GM23338 (cell line): Measurements from ENCODE around the gene IGF2.

ENCODE experiments used
- CREB1 ChIP-seq: fragments of 250-450 bp; sonication (Bioruptor Pico); IDR thresholded peaks from 2 replicates; pipeline ENCODE4 v1.5.0; 2020; ENCODE audit warnings: low read depth, mild to moderate bottlenecking, moderate library complexity
- EZH2 ChIP-seq: fragments of 200-600 bp; sonication (generic); IDR thresholded peaks from one replicate; pipeline ENCODE4 v1.8.0; 2017; ENCODE audit warnings: antibody characterized with exemption, mild to moderate bottlenecking, low read depth; ENCODE audit not compliant: unreplicated experiment
- EZH2phosphoT487 ChIP-seq: fragments of 200-600 bp; sonication (generic); IDR thresholded peaks from one replicate; pipeline ENCODE4 v1.8.1; 2018; ENCODE audit warnings: antibody characterized with exemption; ENCODE audit not compliant: unreplicated experiment
- JUNB ChIP-seq: IDR thresholded peaks from one replicate; pipeline ENCODE4 v1.6.1; 2016; ENCODE audit warnings: antibody characterized with exemption; ENCODE audit not compliant: unreplicated experiment
- POLR2AphosphoS5 ChIP-seq: IDR thresholded peaks from 2 replicates; pipeline ENCODE4 v1.6.1; 2016; ENCODE audit warnings: antibody characterized with exemption, low read depth
- ZNF331 ChIP-seq: fragments of 250-450 bp; sonication (Bioruptor Pico); IDR thresholded peaks from 2 replicates; pipeline ENCODE4 v1.5.0; 2020; ENCODE audit warnings: low read depth, mild to moderate bottlenecking, moderate library complexity
- TF ChIP-seq, protein P1 (sequence below), 2 experiments: fragments of 200-600 bp in 1 of 2; sonication (generic) in 1 of 2; conservative IDR thresholded peaks; 2 replicates each; pipeline versions ENCODE4 v1.5.1 to v1.6.1; 2016 to 2017; ENCODE audit warnings: antibody characterized with exemption in 2 of 2, low read depth in 2 of 2, mild to moderate bottlenecking in 2 of 2, moderate library complexity in 1 of 2
- TF ChIP-seq, protein P2 (sequence below): IDR thresholded peaks from one replicate; pipeline ENCODE4 v1.6.1; 2018; ENCODE audit warnings: antibody characterized with exemption; ENCODE audit not compliant: unreplicated experiment
- TF ChIP-seq, protein P3 (sequence below): IDR thresholded peaks from 2 replicates; pipeline ENCODE4 v1.6.1; 2016; ENCODE audit warnings: antibody characterized with exemption

DNA sequence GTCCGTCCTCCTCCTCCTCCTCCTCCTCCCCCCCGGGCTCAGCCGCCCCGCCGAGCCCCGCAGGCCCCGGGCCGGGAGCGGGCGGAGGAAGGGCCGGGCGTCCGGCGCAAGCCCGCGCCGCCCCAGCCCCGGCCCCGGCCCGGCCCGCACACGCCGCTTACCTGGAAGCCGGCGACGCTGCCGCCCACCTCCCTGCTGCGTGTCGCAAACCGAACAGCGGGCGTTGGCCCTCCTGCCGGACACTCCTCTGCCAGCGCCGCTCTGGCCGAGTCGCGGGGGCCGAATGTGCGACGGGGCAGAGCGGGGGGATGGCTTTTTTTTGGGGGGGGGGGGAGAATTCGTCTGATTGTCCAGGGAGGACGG, 1.1 kb downstream of the IGF2 start:
- TF ChIP-seq EZH2 (no peak), EZH2phosphoT487 (no peak), POLR2AphosphoS5 (no peak), CREB1 (CRISPR knock-in tag) (no peak), JUNB (no peak), ZNF331 (CRISPR knock-in tag) (no peak)
- TF ChIP-seq, protein P1, sequence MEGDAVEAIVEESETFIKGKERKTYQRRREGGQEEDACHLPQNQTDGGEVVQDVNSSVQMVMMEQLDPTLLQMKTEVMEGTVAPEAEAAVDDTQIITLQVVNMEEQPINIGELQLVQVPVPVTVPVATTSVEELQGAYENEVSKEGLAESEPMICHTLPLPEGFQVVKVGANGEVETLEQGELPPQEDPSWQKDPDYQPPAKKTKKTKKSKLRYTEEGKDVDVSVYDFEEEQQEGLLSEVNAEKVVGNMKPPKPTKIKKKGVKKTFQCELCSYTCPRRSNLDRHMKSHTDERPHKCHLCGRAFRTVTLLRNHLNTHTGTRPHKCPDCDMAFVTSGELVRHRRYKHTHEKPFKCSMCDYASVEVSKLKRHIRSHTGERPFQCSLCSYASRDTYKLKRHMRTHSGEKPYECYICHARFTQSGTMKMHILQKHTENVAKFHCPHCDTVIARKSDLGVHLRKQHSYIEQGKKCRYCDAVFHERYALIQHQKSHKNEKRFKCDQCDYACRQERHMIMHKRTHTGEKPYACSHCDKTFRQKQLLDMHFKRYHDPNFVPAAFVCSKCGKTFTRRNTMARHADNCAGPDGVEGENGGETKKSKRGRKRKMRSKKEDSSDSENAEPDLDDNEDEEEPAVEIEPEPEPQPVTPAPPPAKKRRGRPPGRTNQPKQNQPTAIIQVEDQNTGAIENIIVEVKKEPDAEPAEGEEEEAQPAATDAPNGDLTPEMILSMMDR (conservative IDR thresholded peaks at IDR 0.05; ENCODE audit: low read depth in 2 of 2): no peak
- TF ChIP-seq, protein P2, sequence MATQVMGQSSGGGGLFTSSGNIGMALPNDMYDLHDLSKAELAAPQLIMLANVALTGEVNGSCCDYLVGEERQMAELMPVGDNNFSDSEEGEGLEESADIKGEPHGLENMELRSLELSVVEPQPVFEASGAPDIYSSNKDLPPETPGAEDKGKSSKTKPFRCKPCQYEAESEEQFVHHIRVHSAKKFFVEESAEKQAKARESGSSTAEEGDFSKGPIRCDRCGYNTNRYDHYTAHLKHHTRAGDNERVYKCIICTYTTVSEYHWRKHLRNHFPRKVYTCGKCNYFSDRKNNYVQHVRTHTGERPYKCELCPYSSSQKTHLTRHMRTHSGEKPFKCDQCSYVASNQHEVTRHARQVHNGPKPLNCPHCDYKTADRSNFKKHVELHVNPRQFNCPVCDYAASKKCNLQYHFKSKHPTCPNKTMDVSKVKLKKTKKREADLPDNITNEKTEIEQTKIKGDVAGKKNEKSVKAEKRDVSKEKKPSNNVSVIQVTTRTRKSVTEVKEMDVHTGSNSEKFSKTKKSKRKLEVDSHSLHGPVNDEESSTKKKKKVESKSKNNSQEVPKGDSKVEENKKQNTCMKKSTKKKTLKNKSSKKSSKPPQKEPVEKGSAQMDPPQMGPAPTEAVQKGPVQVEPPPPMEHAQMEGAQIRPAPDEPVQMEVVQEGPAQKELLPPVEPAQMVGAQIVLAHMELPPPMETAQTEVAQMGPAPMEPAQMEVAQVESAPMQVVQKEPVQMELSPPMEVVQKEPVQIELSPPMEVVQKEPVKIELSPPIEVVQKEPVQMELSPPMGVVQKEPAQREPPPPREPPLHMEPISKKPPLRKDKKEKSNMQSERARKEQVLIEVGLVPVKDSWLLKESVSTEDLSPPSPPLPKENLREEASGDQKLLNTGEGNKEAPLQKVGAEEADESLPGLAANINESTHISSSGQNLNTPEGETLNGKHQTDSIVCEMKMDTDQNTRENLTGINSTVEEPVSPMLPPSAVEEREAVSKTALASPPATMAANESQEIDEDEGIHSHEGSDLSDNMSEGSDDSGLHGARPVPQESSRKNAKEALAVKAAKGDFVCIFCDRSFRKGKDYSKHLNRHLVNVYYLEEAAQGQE: no peak
- TF ChIP-seq, protein P3, sequence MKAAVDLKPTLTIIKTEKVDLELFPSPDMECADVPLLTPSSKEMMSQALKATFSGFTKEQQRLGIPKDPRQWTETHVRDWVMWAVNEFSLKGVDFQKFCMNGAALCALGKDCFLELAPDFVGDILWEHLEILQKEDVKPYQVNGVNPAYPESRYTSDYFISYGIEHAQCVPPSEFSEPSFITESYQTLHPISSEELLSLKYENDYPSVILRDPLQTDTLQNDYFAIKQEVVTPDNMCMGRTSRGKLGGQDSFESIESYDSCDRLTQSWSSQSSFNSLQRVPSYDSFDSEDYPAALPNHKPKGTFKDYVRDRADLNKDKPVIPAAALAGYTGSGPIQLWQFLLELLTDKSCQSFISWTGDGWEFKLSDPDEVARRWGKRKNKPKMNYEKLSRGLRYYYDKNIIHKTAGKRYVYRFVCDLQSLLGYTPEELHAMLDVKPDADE: no peak
